H1 (cell line): ENCODE data around the gene B9D2. TPM values are rescaled to one million over a fixed set of nuclear protein-coding genes. Genes with fewer than 3 reads are reported as not detected.

Experiments
- CBX8 ChIP-seq: fragments of 300-800, 300-1000 bp; sonication (generic); IDR thresholded peaks from 2 replicates; pipeline ENCODE4 v1.7.1; 2016; ENCODE audit warnings: low read depth, low read length, borderline replicate concordance
- CHD7 ChIP-seq: fragments of 300-600 bp; sonication (generic); IDR thresholded peaks from 2 replicates; pipeline ENCODE4 v1.7.1; 2012; ENCODE audit warnings: low read length, moderate library complexity, mild to moderate bottlenecking, inconsistent platforms; ENCODE audit not compliant: insufficient replicate concordance
- CTBP2 ChIP-seq: IDR thresholded peaks from 2 replicates; pipeline ENCODE4 v1.7.0; 2011; ENCODE audit warnings: borderline replicate concordance, mild to moderate bottlenecking, moderate library complexity, mixed read lengths, low read length; ENCODE audit not compliant: insufficient read depth, insufficient read length
- NRF1 ChIP-seq: IDR thresholded peaks from 2 replicates; pipeline ENCODE4 v1.6.1; 2011; ENCODE audit warnings: mild to moderate bottlenecking, low read depth, low read length, improper control_type of control experiment
- PHF8 ChIP-seq: fragments of 200-600 bp; sonication (generic); conservative IDR thresholded peaks from 2 replicates; pipeline ENCODE4 v1.7.1; 2012; ENCODE audit warnings: low read depth, mild to moderate bottlenecking, inconsistent platforms, low read length, moderate library complexity
- SP1 ChIP-seq: IDR thresholded peaks from 2 replicates; pipeline ENCODE4 v1.6.1; 2011; ENCODE audit warnings: low read depth, low read length
- polyA plus RNA-seq, 7 experiments: library from polyadenylated mRNA; depleted of rRNA in 3 of 7; stranded (reverse) in 5 of 7; unstranded in 2 of 7; fragments of >200 nt in 5 of 7; fragments of 200-250 nt in 2 of 7; gene quantifications; 1 replicate in 5 of 7; 2 replicates in 1 of 7; 4 replicates in 1 of 7; pipeline versions ENCODE4 v1.2.1 to v1.2.3, GENCODE V29; 2011 to 2013; ENCODE audit warnings: missing spikeins in 2 of 7, mixed read lengths in 2 of 7
- total RNA-seq: library from RNA; stranded (reverse); fragmentation: NEBNext Ultra II Directional; extraction: Animal tissue kit (Norgen Biotek cat#: 25700); gene quantifications from 2 replicates; pipeline ENCODE4 v1.2.1, GENCODE V29; 2021

B9D2 gene
- total and polyA plus RNA-seq, 2 of the 8 experiments (the other 6 are each of a cell fraction or from before 2014, with no cell fraction given): 4.9 to 6.3 TPM

DNA sequence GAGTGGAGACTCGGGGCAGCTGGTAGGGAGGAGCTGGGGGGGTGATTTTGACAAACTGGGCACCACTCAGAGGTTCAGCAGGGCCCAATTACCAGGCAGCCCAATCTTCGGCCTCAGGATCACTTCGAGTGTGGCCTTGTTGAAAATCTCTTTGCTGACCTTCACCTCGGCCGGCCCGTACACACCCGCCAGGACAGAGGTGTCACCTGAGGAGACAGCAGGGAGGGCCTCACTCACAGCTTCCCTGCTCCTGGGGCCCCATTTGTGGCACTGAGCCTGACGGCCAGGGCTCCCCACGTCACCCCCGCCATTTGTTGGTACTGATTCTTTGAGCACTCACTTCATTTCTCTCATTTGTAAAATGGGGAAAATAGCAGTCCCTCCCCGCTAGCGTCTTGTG is 28.8 kb upstream of the B9D2 start (continued):
- TF ChIP-seq CHD7 (no peak), PHF8 (no peak), CTBP2 (no peak), CBX8 (no peak), NRF1 (no peak), SP1 (no peak)
- TF ChIP-seq, all 59 proteins: peak for 0
